GM12878 (cell line): ENCODE measurements around the gene DNMT3A. TPM values are rescaled to one million over a fixed set of nuclear protein-coding genes. Genes with fewer than 3 reads are reported as not detected.

Experiments
- ATAC-seq: fragments of 200-7000 bp; cut with Tn5 transposase; 3 replicates; pipeline ENCODE4 v1.9.1; 2020; ENCODE audit warnings: mild to moderate bottlenecking, moderate library complexity
- BruUV-seq: library from RNA; stranded (reverse); fragments of 400-500 nt; replicated peaks from 2 replicates; lab custom pipeline; 2021; lab: Mats Ljungman, UMichigan
- CTCF ChIA-PET: fragments of 300-600 bp; sonication (Branson Sonifier 250); formaldehyde crosslinking; extraction: SDS; loops from one replicate; lab custom pipeline; 2021; ENCODE audit warnings: inconsistent platforms; lab: Yijun Ruan, JAX
- POLR2A ChIA-PET: fragments of 350-600 bp; formaldehyde crosslinking; extraction: SDS; loops from one replicate; lab custom pipeline; 2021; ENCODE audit warnings: inconsistent platforms; lab: Charles Lee
- RAD21 ChIA-PET: fragments of 300-600 bp; sonication (Branson Sonifier 250); formaldehyde crosslinking; loops from one replicate; lab custom pipeline; 2023; ENCODE audit warnings: antibody characterized with exemption; ENCODE audit not compliant: unreplicated experiment; lab: Charles Lee
- SMC1A ChIA-PET: fragments of 300-600 bp; sonication (Branson Sonifier 250); formaldehyde crosslinking; loops from one replicate; lab custom pipeline; 2023; ENCODE audit not compliant: unreplicated experiment, uncharacterized antibody; lab: Charles Lee
- DNase-seq: peaks from one replicate; pipeline ENCODE4 v3.0.0-alpha.2; 2011; ENCODE audit warnings: low read depth, low spot score
- FAIRE-seq: peaks from 3 replicates; lab custom pipeline; 2011; peaks lifted over from hg19 to GRCh38; lab: Jason Lieb, UNC
- H2AFZ ChIP-seq: 2 replicates; pipeline ENCODE4 v1.6.0; 2011; ENCODE audit warnings: low read depth, low read length, control low read depth; ENCODE audit not compliant: control insufficient read depth
- H3K27ac ChIP-seq: 2 replicates; pipeline ENCODE4 v1.5.1; 2011; ENCODE audit warnings: control low read depth; ENCODE audit not compliant: control insufficient read depth, insufficient read depth
- H3K27me3 ChIP-seq, 2 experiments: replicated peaks in 1 of 2; 2 replicates each; pipeline versions ENCODE4 v1.6.0 to v1.6.1; 2011; ENCODE audit warnings: low read length in 1 of 2; ENCODE audit not compliant: control insufficient read depth in 2 of 2, insufficient read depth in 2 of 2
- H3K36me3 ChIP-seq, 2 experiments: 2 replicates each; pipeline ENCODE4 v1.5.1; 2011; ENCODE audit warnings: low read length in 1 of 2; ENCODE audit not compliant: control insufficient read depth in 2 of 2, insufficient read depth in 2 of 2
- H3K4me1 ChIP-seq: 2 replicates; pipeline ENCODE4 v1.6.1; 2011; ENCODE audit warnings: mild to moderate bottlenecking, low read length, moderate library complexity, mixed read lengths; ENCODE audit not compliant: control insufficient read depth, insufficient read depth
- H3K4me2 ChIP-seq: 2 replicates; pipeline ENCODE4 v1.6.0; 2011; ENCODE audit warnings: control low read depth; ENCODE audit not compliant: control insufficient read depth, insufficient read depth
- H3K4me3 ChIP-seq: fragments of 200-600 bp; sonication (generic); 2 replicates; pipeline ENCODE4 v1.5.1; 2016
- H3K79me2 ChIP-seq: 2 replicates; pipeline ENCODE4 v1.6.0; 2011; ENCODE audit warnings: low read length; ENCODE audit not compliant: control insufficient read depth, insufficient read depth
- H3K9ac ChIP-seq: 2 replicates; pipeline ENCODE4 v1.8.0; 2011; ENCODE audit warnings: low read length, control low read depth, mixed read lengths; ENCODE audit not compliant: control insufficient read depth, insufficient read depth
- H3K9me3 ChIP-seq: replicated peaks from 3 replicates; pipeline ENCODE4 v1.5.1; 2011; ENCODE audit warnings: mild to moderate bottlenecking, low read length; ENCODE audit not compliant: control insufficient read depth, insufficient read depth
- H4K20me1 ChIP-seq: 2 replicates; pipeline ENCODE4 v1.6.0; 2011; ENCODE audit not compliant: control insufficient read depth, insufficient read depth
- BCL11A ChIP-seq: IDR thresholded peaks from 2 replicates; pipeline ENCODE4 v1.6.1; 2011; ENCODE audit warnings: low read depth, low read length
- FOXM1 ChIP-seq: IDR thresholded peaks from 2 replicates; pipeline ENCODE4 v1.6.1; 2012; ENCODE audit warnings: low read depth, mild to moderate bottlenecking, inconsistent platforms, low read length, moderate library complexity
- GABPA ChIP-seq: IDR thresholded peaks from 2 replicates; pipeline ENCODE4 v1.6.1; 2014; ENCODE audit warnings: antibody characterized with exemption, low read depth, mild to moderate bottlenecking, inconsistent platforms
- KAT2A ChIP-seq: conservative IDR thresholded peaks from 2 replicates; pipeline ENCODE4 v1.6.1; 2011; ENCODE audit warnings: low read depth, low read length; ENCODE audit not compliant: control insufficient read depth
- MYB ChIP-seq: fragments of 150-350 bp; IDR thresholded peaks from 2 replicates; pipeline ENCODE4 v1.6.1; 2014; ENCODE audit warnings: mild to moderate bottlenecking, low read depth, low read length, borderline replicate concordance
- PAX5 ChIP-seq: IDR thresholded peaks from 2 replicates; pipeline ENCODE4 v1.6.1; 2011; ENCODE audit warnings: low read depth, low read length, borderline replicate concordance
- POLR2AphosphoS2 ChIP-seq: IDR thresholded peaks from 2 replicates; pipeline ENCODE4 v1.6.1; 2011; ENCODE audit warnings: low read depth, mild to moderate bottlenecking, low read length, improper control_type of control experiment, moderate library complexity
- POU2F2 ChIP-seq: IDR thresholded peaks from 3 replicates; pipeline ENCODE4 v1.6.1; 2011; ENCODE audit warnings: low read depth, mild to moderate bottlenecking, low read length, borderline replicate concordance
- SRF ChIP-seq, 2 experiments: IDR thresholded peaks; 2 replicates each; pipeline ENCODE4 v1.6.1; 2011; ENCODE audit warnings: low read depth in 2 of 2, low read length in 2 of 2, mild to moderate bottlenecking in 1 of 2, moderate library complexity in 1 of 2
- ZNF274 ChIP-seq: IDR thresholded peaks from one replicate; pipeline ENCODE4 v1.8.0; 2011; ENCODE audit not compliant: insufficient read length, insufficient read depth
- WGBS: methylation state at CpG from one replicate; pipeline ENCODE4 v1.1.6; 2016; ENCODE audit warnings: low lambda C conversion rate; ENCODE audit not compliant: insufficient replicate concordance, insufficient coverage; ENCODE audit errors: missing lambda C conversion rate; 5-methylcytosine and 5-hydroxymethylcytosine counted together
- in situ Hi-C: fragments of 300-500 bp; cut with MboI; formaldehyde crosslinking; loops from 9 replicates; pipeline ENCODE4 v1.14.3; 2018; ENCODE audit warnings: mixed read lengths
- intact Hi-C: fragments of 100-400 bp; cut with micrococcal nuclease; formaldehyde crosslinking; loops from one replicate; pipeline ENCODE4 v1.14.2; 2022; ENCODE audit not compliant: unreplicated experiment
- polyA plus RNA-seq, 11 experiments: library from polyadenylated mRNA; depleted of rRNA in 4 of 11; unstranded in 6 of 11; stranded (reverse) in 5 of 11; fragments of >200 nt; fragmentation: Nextera tagmentation in 4 of 11; fragmentation: Illumina TruSeq in 1 of 11; extraction: Ambion mirVana in 4 of 11; extraction: Trizol in 1 of 11; gene quantifications; 1 replicate in 1 of 11; 2 replicates in 10 of 11; pipeline versions ENCODE4 v1.2.1 to v1.2.3, GENCODE V29; 2011 to 2016; ENCODE audit warnings: inconsistent platforms in 2 of 11, missing spikeins in 2 of 11, low read depth in 1 of 11
- total RNA-seq, 4 experiments: library from RNA; depleted of rRNA in 3 of 4; stranded (reverse); fragments of >200 nt in 3 of 4; fragmentation: Illumina TruSeq in 1 of 4; extraction: Trizol in 1 of 4; gene quantifications; 2 replicates each; pipeline versions ENCODE4 v1.2.1 to v1.2.3, GENCODE V29; 2013 to 2021
- TF ChIP-seq, protein P1 (sequence below): IDR thresholded peaks from 2 replicates; pipeline ENCODE4 v1.6.1; 2012; ENCODE audit warnings: low read depth, low read length, improper control_type of control experiment
- TF ChIP-seq, protein P2 (sequence below): fragments of 450-650 bp; formaldehyde crosslinking; IDR thresholded peaks from 2 replicates; pipeline ENCODE4 v1.5.0; 2022; ENCODE audit warnings: mild to moderate bottlenecking, missing genetic modification characterization
- TF ChIP-seq, protein P3 (sequence below): fragments of 150-350 bp; IDR thresholded peaks from 2 replicates; pipeline ENCODE4 v1.6.1; 2016; ENCODE audit warnings: low read depth, low read length
- TF ChIP-seq, protein P4 (sequence below): fragments of 450-650 bp; IDR thresholded peaks from 2 replicates; pipeline ENCODE4 v1.6.1; 2014; ENCODE audit warnings: mild to moderate bottlenecking

The DNMT3A gene
- total and polyA plus RNA-seq, 10 of the 15 experiments (the other 5 are each of a cell fraction or from before 2014, with no cell fraction given) = 7.4 to 51.6 (median 17.4) TPM

DNA sequence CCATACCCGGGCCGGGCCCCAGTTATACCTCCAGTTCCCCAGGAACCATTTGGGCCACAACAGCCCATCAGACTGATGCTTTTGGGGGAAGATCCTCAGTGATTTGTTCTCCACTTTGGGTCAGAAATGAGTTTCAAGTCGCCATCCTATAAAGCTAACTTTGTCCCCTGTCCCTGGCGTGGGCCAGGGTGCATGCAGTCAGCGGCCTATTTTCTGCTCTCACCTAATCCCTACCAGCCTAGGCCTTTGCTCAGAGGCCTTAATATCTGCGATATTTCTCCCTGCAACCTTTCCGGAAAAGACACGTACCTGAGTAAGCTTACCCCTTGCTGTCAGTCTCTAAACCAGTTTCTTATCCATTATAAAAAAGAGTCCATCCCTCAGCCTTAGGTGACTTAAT, 7.2 kb downstream of the DNMT3A start:
- Histone ChIP-seq H3K27ac (no peak overlapping the region), H3K4me2 (no peak overlapping the region), H3K27me3 (no peaks in the 10 kb centered on the region), H3K9ac (no peak overlapping the region), H3K4me3 (no peak overlapping the region), H4K20me1 (peaks cover 6% of the 10 kb centered on the region), H3K4me1 (peaks cover 25% of the 10 kb centered on the region), H2AFZ (no peak overlapping the region), H3K79me2 (peaks cover 17% of the 10 kb centered on the region), H3K36me3 (no peaks in the 10 kb centered on the region; a peak in 2 of 4 replicates), H3K9me3 (no peaks in the 10 kb centered on the region)
- intact Hi-C loops (no loop called here), in situ Hi-C loops (no loop called here)
- TF ChIP-seq, protein P1, sequence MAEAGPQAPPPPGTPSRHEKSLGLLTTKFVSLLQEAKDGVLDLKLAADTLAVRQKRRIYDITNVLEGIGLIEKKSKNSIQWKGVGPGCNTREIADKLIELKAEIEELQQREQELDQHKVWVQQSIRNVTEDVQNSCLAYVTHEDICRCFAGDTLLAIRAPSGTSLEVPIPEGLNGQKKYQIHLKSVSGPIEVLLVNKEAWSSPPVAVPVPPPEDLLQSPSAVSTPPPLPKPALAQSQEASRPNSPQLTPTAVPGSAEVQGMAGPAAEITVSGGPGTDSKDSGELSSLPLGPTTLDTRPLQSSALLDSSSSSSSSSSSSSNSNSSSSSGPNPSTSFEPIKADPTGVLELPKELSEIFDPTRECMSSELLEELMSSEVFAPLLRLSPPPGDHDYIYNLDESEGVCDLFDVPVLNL = no peak
- TF ChIP-seq POLR2AphosphoS2 (no peak), SRF (IDR thresholded peaks at IDR 0.05; ENCODE audit: low read depth in 2 of 2, low read length in 2 of 2) (no peak), POU2F2 (no peak), BCL11A (no peak), KAT2A (no peak), MYB (no peak), FOXM1 (no peak), GABPA (no peak), ZNF274 (no peak), PAX5 (no peak)
- TF ChIP-seq, protein P2, sequence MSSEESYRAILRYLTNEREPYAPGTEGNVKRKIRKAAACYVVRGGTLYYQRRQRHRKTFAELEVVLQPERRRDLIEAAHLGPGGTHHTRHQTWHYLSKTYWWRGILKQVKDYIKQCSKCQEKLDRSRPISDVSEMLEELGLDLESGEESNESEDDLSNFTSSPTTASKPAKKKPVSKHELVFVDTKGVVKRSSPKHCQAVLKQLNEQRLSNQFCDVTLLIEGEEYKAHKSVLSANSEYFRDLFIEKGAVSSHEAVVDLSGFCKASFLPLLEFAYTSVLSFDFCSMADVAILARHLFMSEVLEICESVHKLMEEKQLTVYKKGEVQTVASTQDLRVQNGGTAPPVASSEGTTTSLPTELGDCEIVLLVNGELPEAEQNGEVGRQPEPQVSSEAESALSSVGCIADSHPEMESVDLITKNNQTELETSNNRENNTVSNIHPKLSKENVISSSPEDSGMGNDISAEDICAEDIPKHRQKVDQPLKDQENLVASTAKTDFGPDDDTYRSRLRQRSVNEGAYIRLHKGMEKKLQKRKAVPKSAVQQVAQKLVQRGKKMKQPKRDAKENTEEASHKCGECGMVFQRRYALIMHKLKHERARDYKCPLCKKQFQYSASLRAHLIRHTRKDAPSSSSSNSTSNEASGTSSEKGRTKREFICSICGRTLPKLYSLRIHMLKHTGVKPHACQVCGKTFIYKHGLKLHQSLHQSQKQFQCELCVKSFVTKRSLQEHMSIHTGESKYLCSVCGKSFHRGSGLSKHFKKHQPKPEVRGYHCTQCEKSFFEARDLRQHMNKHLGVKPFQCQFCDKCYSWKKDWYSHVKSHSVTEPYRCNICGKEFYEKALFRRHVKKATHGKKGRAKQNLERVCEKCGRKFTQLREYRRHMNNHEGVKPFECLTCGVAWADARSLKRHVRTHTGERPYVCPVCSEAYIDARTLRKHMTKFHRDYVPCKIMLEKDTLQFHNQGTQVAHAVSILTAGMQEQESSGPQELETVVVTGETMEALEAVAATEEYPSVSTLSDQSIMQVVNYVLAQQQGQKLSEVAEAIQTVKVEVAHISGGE (CRISPR knock-in tag) = no peak
- TF ChIP-seq, protein P3, sequence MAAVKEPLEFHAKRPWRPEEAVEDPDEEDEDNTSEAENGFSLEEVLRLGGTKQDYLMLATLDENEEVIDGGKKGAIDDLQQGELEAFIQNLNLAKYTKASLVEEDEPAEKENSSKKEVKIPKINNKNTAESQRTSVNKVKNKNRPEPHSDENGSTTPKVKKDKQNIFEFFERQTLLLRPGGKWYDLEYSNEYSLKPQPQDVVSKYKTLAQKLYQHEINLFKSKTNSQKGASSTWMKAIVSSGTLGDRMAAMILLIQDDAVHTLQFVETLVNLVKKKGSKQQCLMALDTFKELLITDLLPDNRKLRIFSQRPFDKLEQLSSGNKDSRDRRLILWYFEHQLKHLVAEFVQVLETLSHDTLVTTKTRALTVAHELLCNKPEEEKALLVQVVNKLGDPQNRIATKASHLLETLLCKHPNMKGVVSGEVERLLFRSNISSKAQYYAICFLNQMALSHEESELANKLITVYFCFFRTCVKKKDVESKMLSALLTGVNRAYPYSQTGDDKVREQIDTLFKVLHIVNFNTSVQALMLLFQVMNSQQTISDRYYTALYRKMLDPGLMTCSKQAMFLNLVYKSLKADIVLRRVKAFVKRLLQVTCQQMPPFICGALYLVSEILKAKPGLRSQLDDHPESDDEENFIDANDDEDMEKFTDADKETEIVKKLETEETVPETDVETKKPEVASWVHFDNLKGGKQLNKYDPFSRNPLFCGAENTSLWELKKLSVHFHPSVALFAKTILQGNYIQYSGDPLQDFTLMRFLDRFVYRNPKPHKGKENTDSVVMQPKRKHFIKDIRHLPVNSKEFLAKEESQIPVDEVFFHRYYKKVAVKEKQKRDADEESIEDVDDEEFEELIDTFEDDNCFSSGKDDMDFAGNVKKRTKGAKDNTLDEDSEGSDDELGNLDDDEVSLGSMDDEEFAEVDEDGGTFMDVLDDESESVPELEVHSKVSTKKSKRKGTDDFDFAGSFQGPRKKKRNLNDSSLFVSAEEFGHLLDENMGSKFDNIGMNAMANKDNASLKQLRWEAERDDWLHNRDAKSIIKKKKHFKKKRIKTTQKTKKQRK = no peak
- TF ChIP-seq, protein P4, sequence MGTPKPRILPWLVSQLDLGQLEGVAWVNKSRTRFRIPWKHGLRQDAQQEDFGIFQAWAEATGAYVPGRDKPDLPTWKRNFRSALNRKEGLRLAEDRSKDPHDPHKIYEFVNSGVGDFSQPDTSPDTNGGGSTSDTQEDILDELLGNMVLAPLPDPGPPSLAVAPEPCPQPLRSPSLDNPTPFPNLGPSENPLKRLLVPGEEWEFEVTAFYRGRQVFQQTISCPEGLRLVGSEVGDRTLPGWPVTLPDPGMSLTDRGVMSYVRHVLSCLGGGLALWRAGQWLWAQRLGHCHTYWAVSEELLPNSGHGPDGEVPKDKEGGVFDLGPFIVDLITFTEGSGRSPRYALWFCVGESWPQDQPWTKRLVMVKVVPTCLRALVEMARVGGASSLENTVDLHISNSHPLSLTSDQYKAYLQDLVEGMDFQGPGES = no peak
- POLR2A ChIA-PET = interaction anchor here (0.6 kb wide), 1 partner anchor 53 kb away, joined by 4 read pairs; no protein-coding TSS in a partner anchor
- CTCF ChIA-PET = interaction anchor here (0.6 to 1.4 kb wide), 3 partner anchors 28 to 169 kb away, joined by 3 to 4 read pairs (median 3); no protein-coding TSS in a partner anchor
- RAD21 ChIA-PET = interaction anchor here (1.9 kb wide), 2 partner anchors 14 to 32 kb away, joined by 7 read pairs; no protein-coding TSS in a partner anchor
- DNase-seq (no peak), ATAC-seq (no peak), FAIRE-seq (no peak)
- TSS peak; percentile 13 for BruUV-seq
- SMC1A ChIA-PET = interaction anchor here (0.7 to 4.1 kb wide), 5 partner anchors 11 to 233 kb away, joined by 3 to 19 read pairs (median 5); no protein-coding TSS in a partner anchor
- whole genome bisulfite sequencing = 59% methylated on average over 8 of the region's 8 CpGs
